Measurements from ENCODE around the gene DENND2C. TPM values are rescaled to one million over a fixed set of nuclear protein-coding genes. Genes with fewer than 3 reads are reported as not detected.

The DENND2C gene
- total and polyA plus RNA-seq, 12 donors, result 0.91 to 4.2 (median 1.9) TPM

GRCh38 chr1:114595602-114596001 is 74.2 kb downstream of the DENND2C start:
- Histone ChIP-seq H3K4me3 (no peak overlapping the region), H3K27ac (no peak overlapping the region), H3K36me3 (replicated peaks in 1 of 2) (no peaks in the 10 kb centered on the region), H3K4me1 (replicated peaks in 1 of 2) (no peaks in the 10 kb centered on the region), H3K9me3 (replicated peaks in 1 of 3) (no peaks in the 10 kb centered on the region), H3K27me3 (no peaks in the 10 kb centered on the region)
- intact Hi-C loops (cut with DNase I), result no loop called here
- no peak for DNase-seq
- TF ChIP-seq CTCF (IDR thresholded peaks at IDR 0.05) (no peak), POLR2A (IDR thresholded peaks at IDR 0.05) (no peak)

GRCh38 chr1:114594046-114594445 is 75.8 kb downstream of the DENND2C start:
- DNase-seq, result no peak
- Histone ChIP-seq H3K4me1 (replicated peaks in 1 of 2) (no peaks in the 10 kb centered on the region), H3K27me3 (no peaks in the 10 kb centered on the region), H3K4me3 (no peak overlapping the region), H3K27ac (no peak overlapping the region), H3K36me3 (replicated peaks in 1 of 2) (no peaks in the 10 kb centered on the region), H3K9me3 (replicated peaks in 1 of 3) (no peaks in the 10 kb centered on the region)
- intact Hi-C loops (cut with DNase I), result no loop called here
- TF ChIP-seq POLR2A (IDR thresholded peaks at IDR 0.05) (no peak), CTCF (IDR thresholded peaks at IDR 0.05) (no peak)
- WGBS, 4 donors, result 94 to 97% (median 95%) methylated on average over 3 of the region's 3 CpGs

GRCh38 chr1:114589122-114589521 is 80.7 kb downstream of the DENND2C start:
- DNase-seq, result no peak
- Histone ChIP-seq H3K9me3 (replicated peaks in 1 of 3) (no peaks in the 10 kb centered on the region), H3K4me1 (replicated peaks in 1 of 2) (no peaks in the 10 kb centered on the region), H3K4me3 (no peak overlapping the region), H3K27me3 (no peaks in the 10 kb centered on the region), H3K27ac (no peak overlapping the region), H3K36me3 (replicated peaks in 1 of 2) (no peaks in the 10 kb centered on the region)
- intact Hi-C loops (cut with DNase I), result no loop called here
- WGBS, 4 donors, result 76 to 82% (median 81%) methylated on average over 3 of the region's 3 CpGs
- TF ChIP-seq POLR2A (IDR thresholded peaks at IDR 0.05), result no peak
- no peak for TF ChIP-seq CTCF (IDR thresholded peaks at IDR 0.05)

- Histone ChIP-seq H3K36me3 (replicated peaks in 1 of 2) (no peaks in the 10 kb centered on the region), H3K27ac (no peak overlapping the region), H3K27me3 (no peaks in the 10 kb centered on the region), H3K4me1 (replicated peaks in 1 of 2) (no peaks in the 10 kb centered on the region), H3K4me3 (no peak overlapping the region), H3K9me3 (replicated peaks in 1 of 3) (no peaks in the 10 kb centered on the region)
- no peak for DNase-seq
- TF ChIP-seq POLR2A (IDR thresholded peaks at IDR 0.05), result no peak
- WGBS, 4 donors, result 68 to 86% (median 79%) methylated on average over 2 of the region's 2 CpGs
- intact Hi-C loops (cut with DNase I), result no loop called here
Observed at GRCh38 chr1:114588196-114588689, 81.6 kb downstream of the DENND2C start.

GRCh38 chr1:114587203-114587991 is 82.5 kb downstream of the DENND2C start:
- no peaks in the 10 kb centered on the region for H3K9me3 ChIP-seq (replicated peaks in 1 of 3)
- intact Hi-C loops (cut with DNase I), result no loop called here
- H3K4me1 ChIP-seq (replicated peaks in 1 of 2), result no peaks in the 10 kb centered on the region
- 89 to 92% (median 90%) methylated on average over 16 of the region's 16 CpGs for WGBS, 4 donors
- DNase-seq, result no peak
- no peak overlapping the region for H3K4me3 ChIP-seq
- H3K27me3 ChIP-seq, result no peaks in the 10 kb centered on the region
- no peaks in the 10 kb centered on the region for H3K36me3 ChIP-seq (replicated peaks in 1 of 2)
- no peak overlapping the region for H3K27ac ChIP-seq
- TF ChIP-seq CTCF (IDR thresholded peaks at IDR 0.05) (no peak), POLR2A (IDR thresholded peaks at IDR 0.05) (no peak)

Data from adrenal gland (tissue), 12 donors.